Occipital lobe (tissue), 3 donors: ENCODE results near the gene PSAPL1. TPM values are rescaled to one million over a fixed set of nuclear protein-coding genes. Genes with fewer than 3 reads are reported as not detected.

Source experiments
- DNase-seq: peaks from one replicate; lab custom pipeline; 2025; lab: John Stamatoyannopoulos, UW
- small RNA-seq: library from RNA; depleted of rRNA; stranded (forward); fragments of <200 nt; gene quantifications from one replicate; pipeline ENCODE3, GENCODE V24; 2014
- total RNA-seq: library from RNA; depleted of rRNA; stranded (reverse); fragments of >200 nt; gene quantifications from one replicate; pipeline ENCODE4 v1.2.3, GENCODE V29; 2014

The PSAPL1 gene
- total RNA-seq, 1 donor from 2014 or later = not detected

GRCh38 chr4:7383266-7383665, 51.5 kb downstream of the PSAPL1 start:
- DNase-seq = no peak

DNA sequence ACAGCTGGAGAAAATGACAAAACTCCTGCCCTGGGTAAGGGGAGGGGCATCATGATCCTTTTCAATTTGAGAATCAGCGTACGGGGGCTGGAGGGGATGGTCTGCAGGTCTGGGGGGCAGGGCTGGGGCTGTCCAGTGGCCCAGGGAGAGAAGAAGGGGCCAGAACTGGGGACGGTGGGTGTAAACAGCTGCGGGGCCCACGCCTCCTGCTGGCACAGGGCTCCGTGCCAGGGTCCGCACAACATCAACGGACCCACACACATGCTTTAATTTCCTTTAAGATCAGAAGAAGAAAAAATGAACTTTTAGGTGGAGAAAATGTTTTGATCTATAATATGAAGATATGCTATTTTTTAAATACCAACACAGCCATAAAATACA, 52.1 kb downstream of the PSAPL1 start:
- DNase-seq = no peak

- no peak for DNase-seq
These were observed 52.7 kb downstream of the PSAPL1 start for GRCh38 chr4:7381890-7382633.

- no peak for DNase-seq
These were observed 53.4 kb downstream of the PSAPL1 start for GRCh38 chr4:7381221-7381889.

Small RNAs within 50 kb of the gene (small RNA-seq; reads per million reads assigned to genes)
- not detected for gene MIR4274

Other genes starting within 250 kb of the PSAPL1 start
- 4.1 TPM for gene SORCS2, start 242.4 kb downstream of the PSAPL1 start, total RNA-seq